ENCODE measurements around the gene ITFG2. TPM values are rescaled to one million over a fixed set of nuclear protein-coding genes. Genes with fewer than 3 reads are reported as not detected.
"Not testable (repeated sequence)": the region's sequence is repeated elsewhere in the genome, so short reads cannot be mapped to it uniquely, and the experiment has no call there.

ITFG2 gene
- total RNA-seq, 2 experiments from 2014 or later, result 25.4 to 25.8 TPM

DNA sequence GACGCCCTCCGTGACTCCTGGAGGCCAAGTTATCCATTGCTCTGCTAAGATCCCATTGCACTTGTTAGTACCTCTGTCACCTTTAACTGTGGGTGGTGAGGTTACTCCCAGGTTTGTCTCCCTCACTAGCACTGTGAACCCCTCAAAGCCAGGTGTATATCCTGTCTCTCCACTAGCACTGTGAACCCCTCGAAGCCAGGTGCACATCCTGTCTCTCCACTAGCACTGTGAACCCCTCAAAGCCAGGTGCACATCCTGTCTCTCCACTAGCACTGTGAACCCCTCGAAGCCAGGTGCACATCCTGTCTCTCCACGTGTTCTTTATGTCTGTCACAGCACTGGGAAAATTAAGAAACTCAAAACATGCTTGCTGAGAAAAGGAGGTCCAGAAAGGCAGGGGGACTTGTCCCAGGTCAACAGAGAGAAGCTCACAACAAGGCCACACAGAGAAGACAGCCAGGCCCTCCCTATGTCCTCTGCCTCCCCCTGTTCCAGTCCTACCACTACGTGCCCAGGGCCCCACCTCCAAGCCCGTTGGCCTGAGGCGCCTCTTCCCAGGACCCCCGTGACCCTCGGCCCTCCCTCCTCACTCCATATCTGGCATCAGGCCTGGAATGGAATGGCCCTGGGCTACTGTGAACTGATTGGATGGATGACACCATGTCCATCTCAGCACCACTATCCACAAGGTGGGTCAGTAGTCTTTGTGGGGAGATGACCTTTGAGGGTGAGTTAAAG, 44.1 kb upstream of the ITFG2 start:
- Mint-ChIP-seq H3K4me1 (ENCODE audit: low read depth) (no peaks in the 10 kb centered on the region), H3K27ac (no peak overlapping the region), H3K27me3 (no peaks in the 10 kb centered on the region), H3K9me3 (no peaks in the 10 kb centered on the region), H3K4me3 (no peak overlapping the region), H3K36me3 (ENCODE audit: low read depth) (no peaks in the 10 kb centered on the region)
- TF ChIP-seq, protein P1, sequence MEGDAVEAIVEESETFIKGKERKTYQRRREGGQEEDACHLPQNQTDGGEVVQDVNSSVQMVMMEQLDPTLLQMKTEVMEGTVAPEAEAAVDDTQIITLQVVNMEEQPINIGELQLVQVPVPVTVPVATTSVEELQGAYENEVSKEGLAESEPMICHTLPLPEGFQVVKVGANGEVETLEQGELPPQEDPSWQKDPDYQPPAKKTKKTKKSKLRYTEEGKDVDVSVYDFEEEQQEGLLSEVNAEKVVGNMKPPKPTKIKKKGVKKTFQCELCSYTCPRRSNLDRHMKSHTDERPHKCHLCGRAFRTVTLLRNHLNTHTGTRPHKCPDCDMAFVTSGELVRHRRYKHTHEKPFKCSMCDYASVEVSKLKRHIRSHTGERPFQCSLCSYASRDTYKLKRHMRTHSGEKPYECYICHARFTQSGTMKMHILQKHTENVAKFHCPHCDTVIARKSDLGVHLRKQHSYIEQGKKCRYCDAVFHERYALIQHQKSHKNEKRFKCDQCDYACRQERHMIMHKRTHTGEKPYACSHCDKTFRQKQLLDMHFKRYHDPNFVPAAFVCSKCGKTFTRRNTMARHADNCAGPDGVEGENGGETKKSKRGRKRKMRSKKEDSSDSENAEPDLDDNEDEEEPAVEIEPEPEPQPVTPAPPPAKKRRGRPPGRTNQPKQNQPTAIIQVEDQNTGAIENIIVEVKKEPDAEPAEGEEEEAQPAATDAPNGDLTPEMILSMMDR (IDR thresholded peaks at IDR 0.05), result no peak
- POLR2A ChIA-PET, result interaction anchor here (0.6 kb wide), 1 partner anchor 69 kb away, joined by 4 read pairs; no protein-coding TSS in a partner anchor
- DNase-seq, result no peak
- ATAC-seq, result no peak
- intact Hi-C loops (cut with micrococcal nuclease), result no loop called here
- CTCF ChIA-PET, result no interaction called here

DNA sequence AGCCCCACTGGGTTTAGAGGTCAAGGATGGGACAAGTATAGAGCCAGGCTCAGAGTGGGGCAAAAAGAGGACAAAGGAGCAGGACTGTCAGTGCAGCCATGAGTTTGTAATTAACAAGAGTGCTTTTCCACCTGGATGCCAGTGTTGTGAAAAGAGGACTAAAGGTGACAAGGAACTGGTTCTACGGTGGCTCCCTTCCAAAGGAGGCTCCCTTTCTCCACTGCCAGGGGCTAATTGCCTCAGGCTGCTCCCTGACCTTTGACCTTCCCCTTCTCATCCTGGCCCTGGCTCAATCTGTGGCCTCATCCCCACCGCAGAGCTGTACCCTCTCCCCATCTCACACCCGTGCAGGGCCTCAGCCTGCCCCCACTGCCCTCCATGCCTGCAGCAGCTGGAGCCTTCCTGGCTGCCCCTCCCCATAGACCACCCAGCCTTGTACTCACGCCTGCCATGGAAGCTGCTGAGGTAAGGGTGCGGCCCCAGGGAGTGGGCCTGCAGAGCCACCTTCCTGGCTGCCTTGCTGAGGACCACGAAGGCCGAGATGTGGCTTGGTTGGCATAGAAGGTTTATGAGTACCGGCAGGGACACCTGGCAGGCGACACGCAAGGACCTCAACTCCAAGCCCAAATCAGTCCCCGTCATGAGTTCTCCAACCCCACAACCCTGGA, 42.5 kb upstream of the ITFG2 start:
- H3K4me3 Mint-ChIP-seq, result no peak overlapping the region
- POLR2A ChIA-PET, result no interaction called here
- no peaks in the 10 kb centered on the region for H3K36me3 Mint-ChIP-seq (ENCODE audit: low read depth)
- CTCF ChIA-PET, result no interaction called here
- DNase-seq (no peak), ATAC-seq (no peak)
- TF ChIP-seq, protein P1 (IDR thresholded peaks at IDR 0.05), result no peak
- intact Hi-C loops (cut with micrococcal nuclease), result no loop called here
- no peaks in the 10 kb centered on the region for H3K4me1 Mint-ChIP-seq (ENCODE audit: low read depth)
- no peak overlapping the region for H3K27ac Mint-ChIP-seq
- H3K9me3 Mint-ChIP-seq, result no peaks in the 10 kb centered on the region
- H3K27me3 Mint-ChIP-seq, result no peaks in the 10 kb centered on the region

DNA sequence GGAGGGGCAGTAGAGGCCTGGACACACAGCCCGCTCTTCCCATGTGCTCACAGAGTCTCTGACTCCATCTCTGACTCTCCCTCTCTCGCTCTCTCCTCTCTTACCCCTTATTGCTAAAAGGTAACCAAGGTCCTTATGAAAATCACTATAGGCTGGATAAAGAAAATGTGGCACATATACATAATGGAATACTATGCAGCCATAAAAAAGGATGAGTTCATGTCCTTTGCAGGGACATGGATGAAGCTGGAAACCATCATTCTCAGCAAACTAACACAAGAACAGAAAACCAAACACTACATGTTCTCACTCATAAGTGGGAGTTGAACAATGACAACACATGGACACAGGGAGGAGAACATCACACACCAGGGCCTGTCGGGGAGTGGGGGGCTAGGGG, 41.9 kb upstream of the ITFG2 start:
- POLR2A ChIA-PET; DNase-seq; ATAC-seq; H3K4me1 Mint-ChIP-seq (ENCODE audit: low read depth); H3K9me3 Mint-ChIP-seq; H3K4me3 Mint-ChIP-seq; H3K36me3 Mint-ChIP-seq (ENCODE audit: low read depth); H3K27me3 Mint-ChIP-seq; intact Hi-C loops (cut with micrococcal nuclease); CTCF ChIA-PET; H3K27ac Mint-ChIP-seq: not testable (repeated sequence)

DNA sequence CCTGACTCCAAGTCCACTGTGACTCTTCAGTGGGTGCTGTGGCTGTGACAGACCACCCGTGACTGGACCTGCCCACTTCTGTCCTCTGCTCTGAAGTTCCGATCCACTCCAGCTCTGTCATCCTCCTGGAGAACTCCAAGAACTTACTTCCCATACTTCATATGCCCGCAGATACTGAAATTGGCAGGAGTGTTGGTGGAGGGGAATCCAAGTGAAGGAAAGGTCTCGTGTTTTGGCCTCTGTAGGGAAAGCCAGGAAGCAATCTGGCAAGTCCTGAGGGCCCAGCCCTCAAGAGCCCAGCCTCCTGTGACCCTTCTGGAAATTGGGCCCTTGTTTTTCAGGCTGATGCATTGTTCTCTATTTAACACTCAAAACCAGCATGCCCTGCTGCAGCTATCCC, 40.1 kb upstream of the ITFG2 start:
- no peaks in the 10 kb centered on the region for H3K9me3 Mint-ChIP-seq
- H3K36me3 Mint-ChIP-seq (ENCODE audit: low read depth), result no peaks in the 10 kb centered on the region
- POLR2A ChIA-PET, result no interaction called here
- no peak overlapping the region for H3K27ac Mint-ChIP-seq
- no peak for DNase-seq
- CTCF ChIA-PET, result no interaction called here
- H3K4me3 Mint-ChIP-seq, result no peak overlapping the region
- no peaks in the 10 kb centered on the region for H3K4me1 Mint-ChIP-seq (ENCODE audit: low read depth)
- intact Hi-C loops (cut with micrococcal nuclease), result no loop called here
- no peaks in the 10 kb centered on the region for H3K27me3 Mint-ChIP-seq
- TF ChIP-seq, protein P1 (IDR thresholded peaks at IDR 0.05), result no peak
- no peak for ATAC-seq

DNA sequence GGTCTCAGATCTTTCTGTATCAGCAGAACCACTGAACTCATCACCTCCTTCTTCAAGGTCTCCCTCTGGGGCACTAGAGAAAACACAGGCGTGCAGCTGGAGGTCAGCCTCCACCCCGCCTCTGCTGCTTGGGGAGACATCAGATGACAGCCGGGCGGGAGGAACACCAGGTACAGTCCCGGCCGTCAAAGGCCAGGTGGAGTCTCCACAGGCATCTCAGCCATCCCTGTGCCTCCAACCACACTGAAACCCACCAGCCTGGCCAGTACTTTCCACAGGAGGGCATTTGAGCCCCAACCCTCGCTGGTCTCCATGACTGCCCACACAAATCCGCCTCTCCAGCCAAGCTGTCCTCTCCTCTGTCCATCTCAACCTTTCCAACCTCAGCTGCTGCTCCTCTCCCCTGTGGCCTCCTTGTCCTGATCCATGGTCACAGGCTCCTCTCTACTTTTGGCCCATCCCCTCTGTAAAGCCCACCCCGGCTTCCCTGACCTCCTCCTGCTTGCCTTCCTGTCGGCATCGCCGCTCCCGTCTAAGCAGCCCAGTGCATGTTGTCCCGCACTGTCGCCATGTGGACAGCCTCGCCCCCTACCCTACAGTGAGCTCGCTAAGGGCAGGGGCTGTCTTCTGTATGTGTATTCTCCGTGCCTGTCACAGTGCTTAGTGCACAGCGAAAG, 39.1 kb upstream of the ITFG2 start:
- CTCF ChIA-PET, result interaction anchor here (1.6 kb wide), 1 partner anchor 10 kb away, joined by 5 read pairs; no protein-coding TSS in a partner anchor
- POLR2A ChIA-PET, result no interaction called here
- intact Hi-C loops (cut with micrococcal nuclease), result no loop called here

More for the DNA sequence above, 39.1 kb upstream of the ITFG2 start:
- ATAC-seq, result no peak
- Mint-ChIP-seq H3K9me3 (no peaks in the 10 kb centered on the region), H3K27me3 (no peaks in the 10 kb centered on the region), H3K4me1 (ENCODE audit: low read depth) (no peaks in the 10 kb centered on the region), H3K36me3 (ENCODE audit: low read depth) (no peaks in the 10 kb centered on the region), H3K27ac (no peak overlapping the region), H3K4me3 (no peak overlapping the region)
- DNase-seq, result no peak
- TF ChIP-seq, protein P1 (IDR thresholded peaks at IDR 0.05), result no peak
